ENCODE data around the gene GLIS2. TPM values are rescaled to one million over a fixed set of nuclear protein-coding genes. Genes with fewer than 3 reads are reported as not detected.

Gene GLIS2
- total RNA-seq, 2 experiments from 2014 or later: not detected

DNA sequence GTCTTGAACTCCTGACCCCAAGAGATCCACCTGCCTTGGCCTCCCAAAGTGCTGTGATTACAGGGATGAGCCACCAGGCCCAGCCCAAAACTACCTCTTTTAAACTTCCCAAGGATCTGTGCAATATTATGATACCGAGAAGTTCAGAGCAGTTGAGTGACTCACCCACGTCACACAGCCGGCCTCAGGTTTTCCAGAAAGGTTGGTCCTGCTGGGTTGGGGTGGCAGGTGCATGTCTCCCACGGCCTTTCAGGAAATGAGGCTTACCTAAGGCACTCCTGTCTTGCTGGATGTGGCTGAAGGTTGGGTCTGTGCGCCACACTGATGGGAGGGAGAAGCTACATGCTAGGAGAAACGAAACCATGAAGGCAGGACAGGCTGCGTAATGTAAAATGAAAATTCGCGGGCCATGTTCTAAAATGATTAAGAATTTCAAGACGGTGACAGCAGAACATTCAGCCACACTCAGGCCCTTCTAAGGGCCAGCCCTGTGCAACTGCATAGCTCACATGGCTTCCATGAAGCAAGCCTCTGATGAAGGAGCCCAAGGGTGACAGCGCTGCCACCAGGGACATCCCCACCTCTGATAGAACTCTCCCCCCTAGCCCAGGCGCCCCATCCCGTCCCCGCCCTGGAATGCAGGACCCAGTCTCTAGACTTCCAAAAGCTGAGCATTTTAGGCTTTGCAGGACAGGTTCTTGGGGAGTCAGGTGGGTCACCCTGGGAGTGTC is 6.6 kb upstream of the GLIS2 start:
- Histone ChIP-seq H3K36me3 (ENCODE audit: insufficient read depth, low read length) (no peaks in the 10 kb centered on the region), H3K27me3 (ENCODE audit: control insufficient read depth in 1 of 2, insufficient read depth in 2 of 2, low read length in 2 of 2) (peaks cover 11 to 12% of the 10 kb centered on the region in 2 experiments), H3K27ac (ENCODE audit: low read depth in 1 of 2, low read length in 2 of 2) (no peak overlapping the region), H3K4me1 (ENCODE audit: insufficient read depth, low read length) (peaks cover 41% of the 10 kb centered on the region), H3K9me3 (ENCODE audit: control insufficient read depth in 1 of 2, insufficient read depth in 1 of 2, low read length in 2 of 2) (no peaks in the 10 kb centered on the region), H3K4me3 (ENCODE audit: low read length) (no peak overlapping the region)
- ChIA-PET CTCF (interaction anchor here (1.0 to 2.8 kb wide), 6 partner anchors 19 to 56 kb away, joined by 3 to 18 read pairs (median 8); partner anchors contain the start of gene TFAP4), POLR2A (interaction anchor here (0.6 to 3.9 kb wide), 4 partner anchors 19 to 228 kb away, joined by 3 to 48 read pairs (median 6); partner anchors contain the start of gene TFAP4)
- TF ChIP-seq CTCF (IDR thresholded peaks at IDR 0.05): no peak
- Mint-ChIP-seq H3K9me3 (no peaks in the 10 kb centered on the region), H3K27ac (peak overlapping the region; percentile 96), H3K4me3 (peak overlapping the region; percentile 62), H3K36me3 (ENCODE audit: low read depth) (no peaks in the 10 kb centered on the region), H3K27me3 (peaks cover 4% of the 10 kb centered on the region), H3K4me1 (ENCODE audit: low read depth) (peaks cover 19% of the 10 kb centered on the region)
- intact Hi-C loops (cut with DNase I, micrococcal nuclease): loop anchor here (2.0 to 5.0 kb wide), 3 partner anchors 20 to 108 kb away; partner anchors contain the start of genes CORO7 (in 1 of the 2) and TFAP4 (in 1 of the 2)
- no peak for ATAC-seq (ENCODE audit: poor library complexity)
- no peak for DNase-seq

DNA sequence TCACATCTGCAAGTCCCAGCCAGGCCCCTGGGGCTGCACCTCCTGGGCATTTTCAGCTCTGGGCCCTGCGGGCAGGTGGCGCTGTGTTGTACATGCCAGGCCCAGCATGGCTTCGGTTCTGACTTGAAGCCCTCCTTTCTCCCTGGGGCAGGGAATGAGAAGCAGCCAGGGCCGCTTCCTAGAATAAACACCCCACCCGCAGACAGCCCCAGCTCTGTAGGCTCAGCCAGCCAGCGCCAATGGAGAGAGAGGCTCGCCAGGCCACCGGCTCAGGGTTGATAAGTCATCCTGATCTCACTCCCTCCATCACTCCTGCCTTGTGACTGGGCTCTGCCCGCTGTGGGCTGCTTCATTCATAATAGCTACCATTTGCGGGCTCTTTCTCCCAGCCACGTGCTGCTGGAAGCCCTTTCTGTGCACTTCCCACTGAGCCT is 6.0 kb upstream of the GLIS2 start:
- Histone ChIP-seq H3K27me3 (ENCODE audit: control insufficient read depth in 1 of 2, insufficient read depth in 2 of 2, low read length in 2 of 2) (peaks cover 17 to 18% of the 10 kb centered on the region in 2 experiments), H3K4me1 (ENCODE audit: insufficient read depth, low read length) (peaks cover 46% of the 10 kb centered on the region), H3K9me3 (ENCODE audit: control insufficient read depth in 1 of 2, insufficient read depth in 1 of 2, low read length in 2 of 2) (no peaks in the 10 kb centered on the region), H3K27ac (ENCODE audit: low read depth in 1 of 2, low read length in 2 of 2) (no peak overlapping the region), H3K4me3 (ENCODE audit: low read length) (no peak overlapping the region), H3K36me3 (ENCODE audit: insufficient read depth, low read length) (no peaks in the 10 kb centered on the region)
- peak overlapping the region; percentile 62 for H3K4me3 Mint-ChIP-seq
- H3K9me3 Mint-ChIP-seq: no peaks in the 10 kb centered on the region
- ATAC-seq (ENCODE audit: poor library complexity): no peak
- peak in 13 of 14 experiments; percentile 32 to 79 (median 53) for DNase-seq
- intact Hi-C loops (cut with DNase I, micrococcal nuclease): loop anchor here (2.0 to 5.0 kb wide), 3 partner anchors 19 to 107 kb away; partner anchors contain the start of genes CORO7 (in 1 of the 2) and TFAP4 (in 1 of the 2)
- H3K27me3 Mint-ChIP-seq: peaks cover 10% of the 10 kb centered on the region
- H3K27ac Mint-ChIP-seq: peak overlapping the region; percentile 37
- ChIA-PET CTCF (interaction anchor here (1.0 to 2.8 kb wide), 6 partner anchors 18 to 56 kb away, joined by 3 to 18 read pairs (median 8); partner anchors contain the start of gene TFAP4), POLR2A (interaction anchor here (1.2 to 3.9 kb wide), 3 partner anchors 18 to 57 kb away, joined by 3 to 48 read pairs (median 9); partner anchors contain the start of gene TFAP4)
- H3K36me3 Mint-ChIP-seq (ENCODE audit: low read depth): no peaks in the 10 kb centered on the region
- peaks cover 25% of the 10 kb centered on the region for H3K4me1 Mint-ChIP-seq (ENCODE audit: low read depth)
- TF ChIP-seq CTCF (IDR thresholded peaks at IDR 0.05): peak; percentile 44

DNA sequence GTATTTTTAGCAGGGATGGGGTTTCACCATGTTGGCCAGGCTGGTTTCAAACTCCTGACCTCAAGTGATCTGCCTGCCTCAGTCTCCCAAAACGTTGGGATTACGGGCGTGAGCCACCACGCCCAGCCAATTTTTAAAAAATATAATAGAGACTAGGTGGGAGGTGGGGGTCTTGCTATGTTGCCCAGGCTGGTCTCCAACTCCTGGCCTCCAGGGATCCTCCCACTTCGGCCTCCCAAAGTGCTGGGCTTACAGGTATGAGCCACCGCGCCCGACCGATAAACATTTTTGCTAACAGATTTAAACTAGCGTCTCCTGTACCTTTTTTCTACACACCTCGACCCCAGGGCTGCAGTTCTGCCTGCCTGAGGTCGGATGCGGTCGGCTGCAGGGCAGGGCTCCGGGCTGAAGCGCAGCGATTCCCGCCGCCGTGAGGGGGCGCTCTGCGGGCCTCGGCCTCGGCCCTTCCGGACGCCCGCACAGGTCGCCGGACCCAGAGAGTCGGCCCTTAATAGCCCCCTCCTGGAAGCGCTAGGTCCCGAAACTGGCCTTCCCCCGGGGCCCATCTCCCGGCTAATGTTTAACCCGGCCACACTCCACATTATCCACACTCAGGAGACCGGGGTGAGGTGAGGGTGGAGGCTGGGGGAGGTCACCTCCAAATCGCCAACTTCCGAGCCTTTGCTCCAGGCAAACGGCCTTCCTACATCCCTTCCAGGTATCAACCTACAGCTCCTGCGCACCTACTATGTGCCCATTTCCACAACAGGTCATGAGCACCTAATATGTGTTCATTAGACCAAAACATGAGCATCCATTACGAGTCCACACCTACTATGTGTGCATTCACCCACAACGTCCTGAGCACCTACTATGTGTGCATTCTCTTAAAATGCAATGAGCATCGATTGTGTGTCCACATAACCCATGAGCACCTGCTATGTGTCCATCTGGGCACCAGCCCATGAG is 2.0 kb upstream of the GLIS2 start:
- ATAC-seq (ENCODE audit: poor library complexity) (no peak), DNase-seq (peak in 2 of 14 experiments; percentile 39 to 47)
- CTCF ChIA-PET: interaction anchor here (1.5 kb wide), 1 partner anchor 60 kb away, joined by 5 read pairs; no protein-coding TSS in a partner anchor
- H3K4me3 ChIP-seq (ENCODE audit: low read length): no peak overlapping the region
- no peaks in the 10 kb centered on the region for H3K9me3 Mint-ChIP-seq
- no peak overlapping the region for H3K27ac ChIP-seq (ENCODE audit: low read depth in 1 of 2, low read length in 2 of 2)
- H3K27me3 Mint-ChIP-seq: peaks cover 17% of the 10 kb centered on the region
- H3K36me3 ChIP-seq (ENCODE audit: insufficient read depth, low read length): no peaks in the 10 kb centered on the region
- peaks cover 35% of the 10 kb centered on the region for H3K4me1 ChIP-seq (ENCODE audit: insufficient read depth, low read length)
- peaks cover 26 to 33% of the 10 kb centered on the region in 2 experiments for H3K27me3 ChIP-seq (ENCODE audit: control insufficient read depth in 1 of 2, insufficient read depth in 2 of 2, low read length in 2 of 2)
- peaks cover 11% of the 10 kb centered on the region for H3K4me1 Mint-ChIP-seq (ENCODE audit: low read depth)
- intact Hi-C loops (cut with DNase I, micrococcal nuclease): no loop called here
- H3K4me3 Mint-ChIP-seq: peak overlapping the region; percentile 99
- peaks cover 0 to 4% of the 10 kb centered on the region in 2 experiments for H3K9me3 ChIP-seq (ENCODE audit: control insufficient read depth in 1 of 2, insufficient read depth in 1 of 2, low read length in 2 of 2)
- H3K36me3 Mint-ChIP-seq (ENCODE audit: low read depth): no peaks in the 10 kb centered on the region
- POLR2A ChIA-PET: no interaction called here
- H3K27ac Mint-ChIP-seq: no peak overlapping the region
- TF ChIP-seq CTCF (IDR thresholded peaks at IDR 0.05): peak; percentile 41

Data from CD4-positive, alpha-beta T cell (primary cell).